Natural killer cell (primary cell): ENCODE measurements around the gene SLC5A3. TPM values are rescaled to one million over a fixed set of nuclear protein-coding genes. Genes with fewer than 3 reads are reported as not detected.

Source experiments
- ATAC-seq, 3 donors: fragments of 150-1000 bp in 2 of 3; fragments of 200-7000 bp in 1 of 3; cut with Tn5 transposase; 1 replicate in 1 of 3; 2 replicates in 2 of 3; pipeline ENCODE4 v1.10.0; 2021; ENCODE audit warnings: mild to moderate bottlenecking in 2 of 3, moderate library complexity in 2 of 3
- DNase-seq, 2 donors: peaks; one replicate each; pipeline versions ENCODE4 v3.0.0 to v3.0.0-alpha.2; 2013 to 2021; ENCODE audit warnings: mixed read lengths in 1 of 2
- H3K27ac ChIP-seq: one replicate; pipeline ENCODE4 v1.5.1; 2013; ENCODE audit warnings: mild to moderate bottlenecking, low read length
- H3K27me3 ChIP-seq: one replicate; pipeline ENCODE4 v1.6.1; 2013; ENCODE audit warnings: low read length; ENCODE audit not compliant: control insufficient read depth, insufficient read depth
- H3K36me3 ChIP-seq: one replicate; pipeline ENCODE4 v1.6.1; 2013; ENCODE audit warnings: low read length; ENCODE audit not compliant: control insufficient read depth, insufficient read depth
- H3K4me1 ChIP-seq: one replicate; pipeline ENCODE4 v1.6.1; 2013; ENCODE audit warnings: low read length; ENCODE audit not compliant: control insufficient read depth, insufficient read depth
- H3K4me3 ChIP-seq: one replicate; pipeline ENCODE4 v1.5.1; 2013; ENCODE audit warnings: low read length
- H3K9me3 ChIP-seq: one replicate; pipeline ENCODE4 v1.6.1; 2013; ENCODE audit warnings: low read length; ENCODE audit not compliant: control insufficient read depth, insufficient read depth
- H3K27ac Mint-ChIP-seq, 2 donors: one replicate each; pipeline ENCODE4 v1.8.0; 2022; ENCODE audit warnings: mild to moderate bottlenecking in 2 of 2, mixed read lengths in 2 of 2, moderate library complexity in 1 of 2
- H3K27me3 Mint-ChIP-seq, 2 donors: one replicate each; pipeline ENCODE4 v1.8.0; 2022; ENCODE audit warnings: low read depth in 2 of 2, mixed read lengths in 2 of 2
- H3K36me3 Mint-ChIP-seq: one replicate; pipeline ENCODE4 v1.8.0; 2022; ENCODE audit warnings: mixed read lengths
- H3K4me1 Mint-ChIP-seq, 2 donors: one replicate each; pipeline ENCODE4 v1.8.0; 2022; ENCODE audit warnings: mixed read lengths in 2 of 2
- H3K4me3 Mint-ChIP-seq: one replicate; pipeline ENCODE4 v1.8.0; 2022; ENCODE audit warnings: mild to moderate bottlenecking, moderate library complexity, mixed read lengths
- H3K9me3 Mint-ChIP-seq, 2 donors: one replicate each; pipeline ENCODE4 v1.8.0; 2022; ENCODE audit warnings: mixed read lengths in 2 of 2
- WGBS: methylation state at CpG from one replicate; pipeline ENCODE4 v1.1.7; 2013; ENCODE audit warnings: missing lambda C conversion rate; ENCODE audit not compliant: insufficient coverage; 5-methylcytosine and 5-hydroxymethylcytosine counted together
- intact Hi-C: fragments of 100-400 bp; cut with micrococcal nuclease; formaldehyde crosslinking; loops from one replicate; pipeline ENCODE4 v1.14.2; 2022
- total RNA-seq, 4 donors: library from RNA; stranded (reverse); fragments of 120-200 nt in 1 of 4; gene quantifications; one replicate each; pipeline versions ENCODE4 v1.2.3 to v1.2.4, GENCODE V29; 2013 to 2022
- TF ChIP-seq, protein P1 (sequence below): fragments of 200-600 bp; IDR thresholded peaks from one replicate; pipeline ENCODE4 v1.8.0; 2022; ENCODE audit warnings: antibody characterized with exemption

SLC5A3 gene
- total RNA-seq, 3 donors from 2014 or later (not counting 1 experiment from before 2014, with no cell fraction given), result 14.5 to 25.1 (median 17.9) TPM

DNA sequence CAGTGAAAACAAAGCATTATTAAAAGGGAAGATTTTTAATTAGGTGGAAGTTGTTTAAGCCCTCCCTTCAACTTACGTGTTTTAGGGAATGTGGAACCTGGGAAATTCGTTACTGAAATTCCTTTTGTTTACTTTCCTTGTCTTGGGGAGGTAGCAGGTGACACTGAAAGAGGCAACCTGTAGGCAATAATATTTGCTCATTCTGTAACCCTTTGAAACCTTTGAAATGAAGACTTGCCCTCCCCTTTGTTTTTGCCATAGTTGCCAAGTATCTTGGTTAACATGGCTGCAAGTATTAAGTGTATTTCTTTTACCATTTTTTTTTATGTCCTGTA lies 1.7 kb downstream of the SLC5A3 start:
- ATAC-seq (no peak), DNase-seq (no peak)
- WGBS, result 84% methylated on average over 2 of the region's 2 CpGs
- peaks cover 2% of the 10 kb centered on the region for H3K36me3 ChIP-seq
- intact Hi-C loops, result loop anchor here (5.0 kb wide), 1 partner anchor 122 kb away; no protein-coding TSS in a partner anchor
- H3K27me3 ChIP-seq, result no peaks in the 10 kb centered on the region
- TF ChIP-seq, protein P1, sequence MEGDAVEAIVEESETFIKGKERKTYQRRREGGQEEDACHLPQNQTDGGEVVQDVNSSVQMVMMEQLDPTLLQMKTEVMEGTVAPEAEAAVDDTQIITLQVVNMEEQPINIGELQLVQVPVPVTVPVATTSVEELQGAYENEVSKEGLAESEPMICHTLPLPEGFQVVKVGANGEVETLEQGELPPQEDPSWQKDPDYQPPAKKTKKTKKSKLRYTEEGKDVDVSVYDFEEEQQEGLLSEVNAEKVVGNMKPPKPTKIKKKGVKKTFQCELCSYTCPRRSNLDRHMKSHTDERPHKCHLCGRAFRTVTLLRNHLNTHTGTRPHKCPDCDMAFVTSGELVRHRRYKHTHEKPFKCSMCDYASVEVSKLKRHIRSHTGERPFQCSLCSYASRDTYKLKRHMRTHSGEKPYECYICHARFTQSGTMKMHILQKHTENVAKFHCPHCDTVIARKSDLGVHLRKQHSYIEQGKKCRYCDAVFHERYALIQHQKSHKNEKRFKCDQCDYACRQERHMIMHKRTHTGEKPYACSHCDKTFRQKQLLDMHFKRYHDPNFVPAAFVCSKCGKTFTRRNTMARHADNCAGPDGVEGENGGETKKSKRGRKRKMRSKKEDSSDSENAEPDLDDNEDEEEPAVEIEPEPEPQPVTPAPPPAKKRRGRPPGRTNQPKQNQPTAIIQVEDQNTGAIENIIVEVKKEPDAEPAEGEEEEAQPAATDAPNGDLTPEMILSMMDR, result no peak
- H3K36me3 Mint-ChIP-seq, result no peaks in the 10 kb centered on the region
- H3K4me1 Mint-ChIP-seq, result peaks cover 69 to 72% of the 10 kb centered on the region in 2 donors
- no peaks in the 10 kb centered on the region for H3K9me3 ChIP-seq
- H3K9me3 Mint-ChIP-seq, result no peaks in the 10 kb centered on the region
- peak overlapping the region; percentile 86 to 89 for H3K27ac Mint-ChIP-seq
- peak overlapping the region; percentile 95 for H3K4me3 Mint-ChIP-seq
- H3K4me1 ChIP-seq, result peaks cover 30% of the 10 kb centered on the region
- peak overlapping the region; percentile 51 for H3K4me3 ChIP-seq
- no peak overlapping the region for H3K27ac ChIP-seq
- H3K27me3 Mint-ChIP-seq, result no peaks in the 10 kb centered on the region

DNA sequence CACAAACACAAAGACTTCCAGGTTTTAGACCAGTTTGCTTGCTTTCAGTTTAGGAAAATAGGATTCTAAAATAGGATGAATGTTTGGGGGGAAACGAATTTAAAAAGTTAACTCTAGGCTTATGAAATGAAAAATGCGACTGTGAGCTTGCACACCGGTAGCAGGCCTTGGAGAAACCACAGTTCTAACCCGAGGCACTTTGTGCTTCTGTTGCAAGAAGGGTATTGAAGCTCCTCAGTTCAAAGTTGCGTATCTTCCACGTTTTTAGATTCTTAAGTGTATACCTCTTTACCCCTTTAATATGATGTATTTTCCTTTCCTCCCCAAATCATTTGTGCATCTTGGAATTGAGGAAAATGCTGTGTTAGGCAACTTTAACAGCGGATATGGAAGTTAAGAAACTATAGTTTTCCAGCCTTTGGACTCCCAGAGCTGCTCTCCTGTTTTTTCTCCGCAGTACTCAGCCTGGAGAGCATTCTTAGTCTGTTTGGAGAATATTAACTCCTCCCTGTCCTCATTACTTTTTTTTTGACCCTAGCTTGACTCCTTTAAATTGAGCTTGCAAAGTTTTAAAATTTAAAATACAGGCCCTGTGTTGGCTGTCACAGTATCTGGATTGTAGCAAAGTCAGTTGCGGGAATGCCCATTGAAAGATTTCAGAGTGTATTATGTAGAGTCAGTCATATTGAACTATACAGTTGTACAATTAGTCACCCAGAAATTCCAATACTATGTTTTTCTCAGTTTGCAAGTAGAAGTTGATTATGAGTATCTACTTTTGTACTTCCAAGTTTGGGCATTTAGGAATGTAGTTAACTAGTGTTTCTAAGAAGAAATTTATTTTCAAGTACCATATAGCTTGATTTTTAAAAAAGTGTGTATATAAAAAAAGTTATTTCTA lies 2.6 kb downstream of the SLC5A3 start:
- H3K36me3 ChIP-seq, result peaks cover 5% of the 10 kb centered on the region
- Mint-ChIP-seq H3K27me3 (no peaks in the 10 kb centered on the region), H3K36me3 (no peaks in the 10 kb centered on the region), H3K4me1 (peaks cover 77 to 81% of the 10 kb centered on the region in 2 donors), H3K4me3 (peak overlapping the region; percentile 95), H3K27ac (peak overlapping the region; percentile 86 to 89), H3K9me3 (no peaks in the 10 kb centered on the region)
- WGBS, result 44% methylated on average over 6 of the region's 9 CpGs
- no peaks in the 10 kb centered on the region for H3K27me3 ChIP-seq
- peaks cover 30% of the 10 kb centered on the region for H3K4me1 ChIP-seq
- TF ChIP-seq, protein P1, result no peak
- intact Hi-C loops, result loop anchor here (5.0 kb wide), 1 partner anchor 121 kb away; no protein-coding TSS in a partner anchor
- no peak overlapping the region for H3K27ac ChIP-seq
- H3K9me3 ChIP-seq, result no peaks in the 10 kb centered on the region
- H3K4me3 ChIP-seq, result no peak overlapping the region
- DNase-seq (peak in 1 of 2 donors; percentile 35), ATAC-seq (no peak)

DNA sequence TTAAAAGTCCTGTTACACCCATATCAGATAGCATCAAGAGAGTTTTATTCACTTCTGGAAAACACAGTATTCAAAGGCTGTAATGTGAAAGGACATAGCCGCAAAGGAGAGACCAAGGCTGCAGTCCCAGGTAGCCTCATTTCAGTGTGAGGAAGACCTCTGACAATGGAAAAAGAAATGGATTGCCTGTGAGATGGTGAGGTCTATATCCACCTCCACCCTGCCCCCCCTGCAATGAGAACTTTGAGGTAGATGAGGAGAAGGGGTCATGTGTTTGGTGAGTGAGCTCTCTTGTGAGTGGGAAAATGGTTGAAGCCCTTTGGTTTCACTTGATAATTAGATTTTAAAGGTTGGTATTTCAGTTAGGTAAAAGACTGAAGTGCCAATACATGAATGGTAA lies 3.5 kb downstream of the SLC5A3 start:
- Histone ChIP-seq H3K9me3 (no peaks in the 10 kb centered on the region), H3K4me3 (no peak overlapping the region), H3K27me3 (no peaks in the 10 kb centered on the region), H3K27ac (no peak overlapping the region), H3K36me3 (peaks cover 5% of the 10 kb centered on the region), H3K4me1 (peaks cover 30% of the 10 kb centered on the region)
- H3K9me3 Mint-ChIP-seq, result no peaks in the 10 kb centered on the region
- ATAC-seq (no peak), DNase-seq (no peak)
- H3K4me3 Mint-ChIP-seq, result peak overlapping the region; percentile 95
- peak overlapping the region; percentile 86 to 89 for H3K27ac Mint-ChIP-seq
- H3K27me3 Mint-ChIP-seq, result no peaks in the 10 kb centered on the region
- intact Hi-C loops, result loop anchor here (5.0 kb wide), 1 partner anchor 120 kb away; no protein-coding TSS in a partner anchor
- WGBS, result 94% methylated on average over 1 of the region's 1 CpG
- peaks cover 83 to 87% of the 10 kb centered on the region in 2 donors for H3K4me1 Mint-ChIP-seq
- no peaks in the 10 kb centered on the region for H3K36me3 Mint-ChIP-seq
- TF ChIP-seq, protein P1, result no peak
